Embryonic facial prominence (tissue), 1 donor: ENCODE measurements around the gene TYW1.
"Not testable (repeated sequence)": the region's sequence is repeated elsewhere in the genome, so short reads cannot be mapped to it uniquely, and the experiment has no call there.

Source experiments
- DNase-seq: peaks from one replicate; pipeline ENCODE4 v3.0.0-alpha.2; 2016; ENCODE audit errors: extremely low spot score

TYW1 gene

GRCh38 chr7:67189801-67190465 lies 193.3 kb downstream of the TYW1 start:
- DNase-seq = not testable (repeated sequence)

- DNase-seq = not testable (repeated sequence)
Observed at GRCh38 chr7:67191002-67191720, 194.5 kb downstream of the TYW1 start.

GRCh38 chr7:67192123-67192702 lies 195.6 kb downstream of the TYW1 start:
- DNase-seq = not testable (repeated sequence)

GRCh38 chr7:67192889-67193613 lies 196.4 kb downstream of the TYW1 start:
- not testable (repeated sequence) for DNase-seq

- DNase-seq = not testable (repeated sequence)
Observed at GRCh38 chr7:67196176-67196575, 199.5 kb downstream of the TYW1 start.

GRCh38 chr7:67198865-67199526 lies 202.4 kb downstream of the TYW1 start:
- DNase-seq = not testable (repeated sequence)

GRCh38 chr7:67205772-67206171 lies 209.1 kb downstream of the TYW1 start:
- not testable (repeated sequence) for DNase-seq

- no peak for DNase-seq
Observed at GRCh38 chr7:67206452-67206851, 209.8 kb downstream of the TYW1 start.

GRCh38 chr7:67208656-67209055 lies 212.0 kb downstream of the TYW1 start:
- not testable (repeated sequence) for DNase-seq

- no peak for DNase-seq
Observed at GRCh38 chr7:67209256-67209655, 212.6 kb downstream of the TYW1 start.

GRCh38 chr7:67210567-67210966 lies 213.9 kb downstream of the TYW1 start:
- DNase-seq = no peak

GRCh38 chr7:67211650-67212330 lies 215.2 kb downstream of the TYW1 start:
- DNase-seq = not testable (repeated sequence)

- DNase-seq = not testable (repeated sequence)
Observed at GRCh38 chr7:67213038-67213437, 216.4 kb downstream of the TYW1 start.

GRCh38 chr7:67223551-67223950 lies 226.9 kb downstream of the TYW1 start:
- not testable (repeated sequence) for DNase-seq

GRCh38 chr7:67226340-67226907 lies 229.8 kb downstream of the TYW1 start:
- not testable (repeated sequence) for DNase-seq

GRCh38 chr7:67226967-67227366 lies 230.3 kb downstream of the TYW1 start:
- not testable (repeated sequence) for DNase-seq

- DNase-seq = not testable (repeated sequence)
Observed at GRCh38 chr7:67229018-67229417, 232.4 kb downstream of the TYW1 start.

- not testable (repeated sequence) for DNase-seq
Observed at GRCh38 chr7:67230029-67230428, 233.4 kb downstream of the TYW1 start.

GRCh38 chr7:67233506-67233905 lies 236.9 kb downstream of the TYW1 start:
- not testable (repeated sequence) for DNase-seq

- DNase-seq = not testable (repeated sequence)
Observed at GRCh38 chr7:67236216-67236615, 239.6 kb downstream of the TYW1 start.

GRCh38 chr7:67242871-67243270 lies 246.2 kb downstream of the TYW1 start:
- not testable (repeated sequence) for DNase-seq
